ENCODE measurements around the gene CBLN2. TPM values are rescaled to one million over a fixed set of nuclear protein-coding genes. Genes with fewer than 3 reads are reported as not detected.
A peak's percentile ranks its signal among the peaks of the same experiment; 100 is the strongest.

The CBLN2 gene
- total and polyA plus RNA-seq, 2 donors from 2014 or later, result 0.88 to 2.2 TPM

DNA sequence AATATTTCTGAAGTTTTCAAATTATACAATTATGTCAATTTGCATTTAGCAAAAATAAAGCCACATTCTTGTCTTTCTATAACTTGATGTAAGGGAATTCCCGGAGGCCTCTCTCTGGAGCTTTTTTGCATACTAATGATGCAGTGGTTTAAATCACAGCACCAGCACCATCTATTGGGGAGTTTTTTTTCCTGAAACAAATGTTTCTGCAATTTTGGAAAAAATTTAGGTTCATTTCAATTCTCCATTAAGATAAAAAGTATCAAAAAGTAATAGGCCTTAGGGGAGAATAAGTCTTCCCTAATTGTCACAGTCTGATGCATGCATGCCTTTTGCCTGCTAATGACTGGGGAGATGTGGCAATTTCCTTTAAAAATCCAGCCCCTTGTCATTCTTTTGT lies 13.5 kb downstream of the CBLN2 start:
- peak in 1 of 5 donors; percentile 23 for DNase-seq
- intact Hi-C loops (cut with DNase I), result no loop called here
- no peaks in the 10 kb centered on the region for H3K36me3 ChIP-seq (ENCODE audit: control insufficient read depth in 2 of 3, insufficient read depth in 3 of 3, low read length in 3 of 3)

DNA sequence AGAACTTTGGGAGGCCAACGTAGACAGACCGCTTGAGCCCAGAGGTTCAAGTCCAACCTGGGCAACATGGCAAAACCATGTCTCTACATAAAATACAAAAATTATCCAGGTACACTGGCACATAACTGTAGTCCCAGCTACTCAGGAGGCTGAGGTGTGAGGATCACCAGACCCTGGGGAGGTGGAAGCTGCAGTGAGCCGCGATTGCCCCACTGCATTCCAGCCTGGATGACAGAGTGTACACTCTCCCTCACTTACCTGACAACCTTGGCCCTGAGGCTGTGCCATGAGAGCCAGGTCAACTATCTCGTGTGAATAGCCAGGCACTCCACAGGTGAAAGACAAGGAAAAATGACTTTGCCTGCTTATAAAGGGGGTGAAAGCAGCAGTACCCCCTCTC lies 39.3 kb downstream of the CBLN2 start:
- no peaks in the 10 kb centered on the region for H3K9me3 ChIP-seq (ENCODE audit: control insufficient read depth in 2 of 3, insufficient read depth in 1 of 3, low read length in 3 of 3)
- H3K9ac ChIP-seq (ENCODE audit: low read length in 3 of 3), result no peak overlapping the region
- H3K36me3 ChIP-seq (ENCODE audit: control insufficient read depth in 2 of 3, insufficient read depth in 3 of 3, low read length in 3 of 3), result no peaks in the 10 kb centered on the region
- no peak overlapping the region for H3K4me3 ChIP-seq (ENCODE audit: low read length in 3 of 3)
- H3K27ac ChIP-seq (ENCODE audit: low read depth in 2 of 2, low read length in 2 of 2), result no peak overlapping the region
- no peaks in the 10 kb centered on the region for H3K27me3 ChIP-seq (ENCODE audit: control insufficient read depth, insufficient read depth, low read length)
- DNase-seq (no peak), FAIRE-seq (no peak)
- intact Hi-C loops (cut with DNase I), result no loop called here
- TF ChIP-seq CTCF (IDR thresholded peaks at IDR 0.05; ENCODE audit: borderline replicate concordance, extremely low read depth, insufficient read depth), result no peak
- H3K4me1 ChIP-seq (ENCODE audit: control insufficient read depth in 2 of 3, insufficient read depth in 2 of 3, low read depth in 1 of 3, low read length in 3 of 3), result no peaks in the 10 kb centered on the region

More for the DNA sequence above, 13.5 kb downstream of the CBLN2 start:
- FAIRE-seq, result no peak
- no peaks in the 10 kb centered on the region for H3K4me1 ChIP-seq (ENCODE audit: control insufficient read depth in 2 of 3, insufficient read depth in 2 of 3, low read depth in 1 of 3, low read length in 3 of 3)
- H3K9me3 ChIP-seq (ENCODE audit: control insufficient read depth in 2 of 3, insufficient read depth in 1 of 3, low read length in 3 of 3), result no peaks in the 10 kb centered on the region
- no peak for TF ChIP-seq CTCF (IDR thresholded peaks at IDR 0.05; ENCODE audit: borderline replicate concordance, extremely low read depth, insufficient read depth)
- H3K4me3 ChIP-seq (ENCODE audit: low read length in 3 of 3), result no peak overlapping the region
- H3K27me3 ChIP-seq (ENCODE audit: control insufficient read depth, insufficient read depth, low read length), result no peaks in the 10 kb centered on the region
- no peak overlapping the region for H3K9ac ChIP-seq (ENCODE audit: low read length in 3 of 3)
- H3K27ac ChIP-seq (ENCODE audit: low read depth in 2 of 2, low read length in 2 of 2), result no peak overlapping the region

DNA sequence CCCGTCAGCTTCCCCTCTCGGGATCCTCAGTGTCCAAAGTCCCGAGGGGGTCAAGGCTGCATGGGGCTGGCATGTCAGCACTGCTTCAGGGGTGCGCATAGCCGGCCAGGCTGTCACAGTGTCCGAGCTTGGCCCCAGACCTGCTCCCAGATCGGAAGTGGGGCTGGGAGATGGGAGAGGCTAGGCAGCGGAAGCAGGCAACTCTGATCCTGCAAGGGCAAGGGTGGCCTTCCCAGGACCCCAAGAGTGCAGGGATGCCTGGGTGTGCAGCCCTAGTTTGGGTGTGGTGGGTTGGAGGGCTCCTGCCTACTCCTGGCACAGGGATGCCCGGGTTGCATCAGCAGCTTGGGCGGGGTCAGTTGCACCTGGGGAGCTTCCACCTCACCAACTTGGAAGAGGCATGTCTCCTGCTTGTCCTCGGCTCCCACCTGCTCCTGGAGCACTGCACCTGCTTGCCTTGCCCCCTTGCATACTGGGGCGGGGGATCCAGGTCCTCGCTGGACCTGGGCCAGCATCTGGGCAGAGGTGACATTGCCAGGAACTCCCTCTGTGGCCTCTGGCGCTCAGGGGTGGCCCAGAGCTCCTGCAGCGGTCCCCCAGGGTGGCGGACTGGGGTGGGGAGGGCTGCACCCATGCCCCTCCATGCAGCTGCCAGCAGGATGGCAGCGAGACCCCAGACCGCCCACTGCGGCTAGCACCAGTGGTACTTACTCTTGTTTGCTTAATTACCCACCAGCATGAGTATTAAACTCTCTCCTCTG lies 41.3 kb downstream of the CBLN2 start:
- TF ChIP-seq CTCF (IDR thresholded peaks at IDR 0.05; ENCODE audit: borderline replicate concordance, extremely low read depth, insufficient read depth), result no peak
- H3K27me3 ChIP-seq (ENCODE audit: control insufficient read depth, insufficient read depth, low read length), result no peaks in the 10 kb centered on the region
- no peak overlapping the region for H3K27ac ChIP-seq (ENCODE audit: low read depth in 2 of 2, low read length in 2 of 2)
- FAIRE-seq (no peak), DNase-seq (peak in 1 of 5 donors; percentile 72)
- H3K4me1 ChIP-seq (ENCODE audit: control insufficient read depth in 2 of 3, insufficient read depth in 2 of 3, low read depth in 1 of 3, low read length in 3 of 3), result no peaks in the 10 kb centered on the region
- H3K9me3 ChIP-seq (ENCODE audit: control insufficient read depth in 2 of 3, insufficient read depth in 1 of 3, low read length in 3 of 3), result no peaks in the 10 kb centered on the region
- H3K4me3 ChIP-seq (ENCODE audit: low read length in 3 of 3), result no peak overlapping the region
- H3K9ac ChIP-seq (ENCODE audit: low read length in 3 of 3), result no peak overlapping the region
- intact Hi-C loops (cut with DNase I), result no loop called here
- no peaks in the 10 kb centered on the region for H3K36me3 ChIP-seq (ENCODE audit: control insufficient read depth in 2 of 3, insufficient read depth in 3 of 3, low read length in 3 of 3)

Measured in kidney (tissue), 14 donors.